ENCODE results near the gene ABLIM3.

DNA sequence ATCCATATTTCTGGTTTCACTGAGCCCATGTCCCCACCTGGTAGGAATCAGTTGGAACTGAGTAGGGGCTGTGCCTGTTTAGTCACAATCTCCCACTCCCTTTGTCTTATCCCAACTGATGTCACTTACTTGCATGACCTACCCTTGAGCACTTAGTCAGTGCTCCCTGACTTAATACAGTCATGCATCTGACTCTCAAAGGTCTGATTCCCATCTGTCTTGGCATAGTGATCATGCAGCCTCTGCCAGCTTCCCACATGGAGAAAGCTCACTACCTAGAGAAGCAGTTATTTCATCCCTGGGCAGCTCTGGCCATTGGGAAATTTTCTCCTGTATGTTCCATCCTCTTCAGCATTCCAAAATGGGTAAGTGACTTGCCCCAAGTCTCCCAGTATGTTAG, 24.8 kb downstream of the ABLIM3 start:
- TF ChIP-seq, protein P1, sequence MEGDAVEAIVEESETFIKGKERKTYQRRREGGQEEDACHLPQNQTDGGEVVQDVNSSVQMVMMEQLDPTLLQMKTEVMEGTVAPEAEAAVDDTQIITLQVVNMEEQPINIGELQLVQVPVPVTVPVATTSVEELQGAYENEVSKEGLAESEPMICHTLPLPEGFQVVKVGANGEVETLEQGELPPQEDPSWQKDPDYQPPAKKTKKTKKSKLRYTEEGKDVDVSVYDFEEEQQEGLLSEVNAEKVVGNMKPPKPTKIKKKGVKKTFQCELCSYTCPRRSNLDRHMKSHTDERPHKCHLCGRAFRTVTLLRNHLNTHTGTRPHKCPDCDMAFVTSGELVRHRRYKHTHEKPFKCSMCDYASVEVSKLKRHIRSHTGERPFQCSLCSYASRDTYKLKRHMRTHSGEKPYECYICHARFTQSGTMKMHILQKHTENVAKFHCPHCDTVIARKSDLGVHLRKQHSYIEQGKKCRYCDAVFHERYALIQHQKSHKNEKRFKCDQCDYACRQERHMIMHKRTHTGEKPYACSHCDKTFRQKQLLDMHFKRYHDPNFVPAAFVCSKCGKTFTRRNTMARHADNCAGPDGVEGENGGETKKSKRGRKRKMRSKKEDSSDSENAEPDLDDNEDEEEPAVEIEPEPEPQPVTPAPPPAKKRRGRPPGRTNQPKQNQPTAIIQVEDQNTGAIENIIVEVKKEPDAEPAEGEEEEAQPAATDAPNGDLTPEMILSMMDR (conservative IDR thresholded peaks at IDR 0.05), result no peak
- no peak for TF ChIP-seq EZH2 (IDR thresholded peaks at IDR 0.05; ENCODE audit: low read depth)
